GM19240 (cell line): ENCODE measurements around the gene KCNQ1OT1.

ENCODE experiments used
- DNase-seq: peaks from one replicate; pipeline ENCODE4 v3.0.0; 2011; ENCODE audit warnings: low spot score; ENCODE audit not compliant: insufficient read length

The KCNQ1OT1 gene

GRCh38 chr11:2703363-2704141 is 3.8 kb upstream of the KCNQ1OT1 start:
- no peak for DNase-seq

DNA sequence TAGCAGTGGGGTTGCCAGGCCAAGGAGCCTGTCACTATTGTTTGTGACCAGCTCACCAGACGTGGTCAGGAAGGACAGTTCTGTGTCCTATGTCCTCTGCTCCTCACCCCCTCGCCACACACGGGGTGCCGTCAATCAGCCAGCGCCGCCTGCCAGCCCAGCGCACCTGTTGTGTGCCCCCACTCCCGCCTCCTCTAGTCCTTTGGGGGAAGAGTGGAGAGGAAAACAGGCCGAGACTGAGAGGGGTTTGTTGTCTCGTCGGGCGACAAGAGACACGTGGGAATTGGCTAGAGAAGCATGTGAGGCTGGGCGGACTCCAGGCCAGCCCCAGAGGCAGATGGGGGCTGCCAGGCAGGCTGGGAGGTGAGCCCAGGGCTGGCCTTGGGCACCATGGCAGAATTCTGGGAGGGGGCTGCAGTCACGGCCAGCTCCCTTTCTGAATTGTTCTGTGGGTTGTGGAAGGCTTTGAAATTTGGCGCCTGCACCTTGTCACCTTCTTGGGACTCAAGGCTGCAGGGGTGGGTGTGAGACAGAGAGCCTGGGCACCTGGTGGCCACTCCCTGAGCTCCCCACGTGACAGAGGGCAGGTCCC is 3.1 kb upstream of the KCNQ1OT1 start:
- no peak for DNase-seq

DNA sequence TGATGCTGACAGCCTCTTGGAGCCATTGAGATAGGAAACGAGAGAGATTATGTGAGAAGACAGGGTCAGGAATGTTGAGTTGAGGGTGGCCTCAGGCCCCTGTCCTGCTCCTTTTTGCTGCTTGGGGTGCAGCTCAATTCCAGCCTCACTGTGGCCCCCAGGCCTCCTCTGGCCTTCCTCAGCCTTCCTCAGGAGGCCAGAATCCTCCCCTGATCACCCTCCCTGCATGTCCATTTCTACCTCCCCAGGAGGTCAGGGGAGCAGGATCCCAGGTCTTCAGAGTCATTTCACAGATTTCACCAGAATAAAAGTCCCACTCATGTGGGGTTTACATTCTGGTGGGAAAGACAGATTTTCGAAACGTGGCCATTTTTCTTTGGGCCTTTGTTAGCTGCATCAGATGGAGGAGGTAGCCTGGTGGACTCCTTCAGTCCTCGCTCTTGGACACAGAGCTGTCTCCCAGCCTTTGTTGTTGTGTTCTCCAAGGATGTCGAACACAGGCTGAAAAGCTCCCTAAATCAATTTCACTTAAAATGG is 2.2 kb upstream of the KCNQ1OT1 start:
- DNase-seq, result no peak

- DNase-seq, result no peak
Measured at GRCh38 chr11:2701230-2701629, 1.4 kb upstream of the KCNQ1OT1 start.

DNA sequence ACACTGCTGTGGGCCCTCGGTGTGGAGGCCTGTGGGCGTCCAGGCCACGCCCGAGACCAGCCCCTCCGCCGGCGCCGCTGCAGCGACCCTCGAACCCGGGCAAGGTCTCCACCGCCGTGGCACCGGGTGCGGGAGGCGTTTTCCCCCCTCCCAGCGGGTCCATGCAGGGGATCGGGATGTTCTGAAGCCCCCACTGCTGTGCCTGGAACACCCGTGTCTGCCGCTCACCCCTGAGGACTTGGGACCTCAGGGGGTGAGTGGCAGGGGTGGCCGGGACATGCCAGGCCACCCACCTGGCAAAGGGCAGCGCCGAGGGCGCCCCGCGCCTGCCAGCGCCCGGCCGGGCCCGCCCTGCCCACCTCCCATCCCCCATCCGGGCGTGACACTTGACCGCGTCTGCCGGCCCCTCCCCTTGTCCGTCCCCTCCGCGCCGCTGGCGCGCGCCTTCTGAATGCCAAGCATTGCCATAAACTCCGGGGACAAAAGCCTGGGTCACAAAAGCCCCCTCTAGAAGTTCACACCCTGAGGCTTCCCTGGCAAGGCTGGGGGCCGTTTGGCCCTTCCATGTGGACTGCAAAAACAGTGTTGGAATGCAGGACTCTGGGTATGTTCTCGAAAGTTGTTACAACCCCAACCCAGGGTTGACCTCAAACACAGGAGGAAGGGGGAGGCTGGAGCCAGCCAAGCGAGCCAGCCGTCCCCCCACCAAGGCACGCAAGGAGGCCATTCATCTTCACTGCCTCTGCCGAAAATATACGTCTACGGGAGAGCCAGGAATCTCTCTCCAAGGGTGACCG is 819 bp upstream of the KCNQ1OT1 start:
- no peak for DNase-seq

GRCh38 chr11:2699185-2699530 is 636 bp downstream of the KCNQ1OT1 start:
- DNase-seq, result no peak

DNA sequence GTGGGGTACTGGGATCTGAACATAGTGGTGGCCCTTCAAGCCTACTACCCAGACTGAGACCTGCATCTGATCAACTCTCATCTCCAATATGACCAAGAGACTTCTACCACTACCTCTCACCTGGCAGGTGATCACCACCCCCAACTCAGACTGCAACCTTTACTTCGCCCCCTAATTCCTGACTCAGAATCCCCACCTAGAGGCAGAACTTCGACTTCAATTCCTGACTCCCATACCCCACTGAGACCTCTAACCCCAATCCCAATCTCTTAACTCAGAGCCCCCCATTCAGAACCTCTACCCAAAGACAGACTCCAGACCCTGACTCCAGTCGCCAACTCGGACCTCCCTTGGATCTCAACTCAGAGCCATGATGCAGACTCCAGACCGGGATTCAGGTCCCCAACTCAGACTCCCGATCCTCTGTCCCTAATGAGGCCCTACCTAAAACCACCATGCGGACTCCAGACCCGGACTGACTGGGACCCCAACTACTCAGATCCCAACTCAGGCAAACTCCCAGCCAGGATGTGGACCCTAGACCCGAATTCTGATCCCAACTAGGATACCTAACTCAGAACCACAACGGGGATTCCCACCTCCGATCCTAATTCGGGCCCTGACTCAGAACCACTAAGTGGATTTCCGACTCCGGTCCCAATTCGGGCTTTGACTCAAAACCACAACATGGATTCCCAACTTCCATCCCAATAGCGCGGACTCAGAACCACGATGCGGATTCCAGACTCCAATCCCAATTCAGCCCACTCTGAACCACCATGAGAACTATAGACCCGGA is 1.2 kb downstream of the KCNQ1OT1 start:
- no peak for DNase-seq

GRCh38 chr11:2697866-2698265 is 1.9 kb downstream of the KCNQ1OT1 start:
- no peak for DNase-seq

DNA sequence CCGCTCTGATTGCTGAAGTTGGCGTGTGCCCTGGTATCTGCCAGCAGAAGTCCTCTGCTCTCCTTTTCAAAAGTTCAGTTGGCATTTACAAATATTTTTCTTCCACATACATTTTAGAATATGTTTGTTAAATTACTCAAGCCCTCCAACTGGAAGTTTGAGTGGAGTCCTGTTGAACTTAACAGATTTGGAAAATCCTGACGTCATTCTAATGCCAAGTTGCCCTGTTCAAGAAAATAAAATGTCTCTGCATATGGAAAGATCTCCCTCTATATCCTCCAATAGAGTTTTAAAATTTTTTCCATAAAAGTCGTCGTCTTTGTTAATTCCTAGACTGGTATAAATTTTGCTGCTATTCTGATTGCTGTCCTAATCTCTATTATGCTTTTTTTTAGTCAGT is 3.3 kb downstream of the KCNQ1OT1 start:
- DNase-seq, result no peak

- DNase-seq, result no peak
Measured at GRCh38 chr11:2694995-2695939, 4.5 kb downstream of the KCNQ1OT1 start.

DNA sequence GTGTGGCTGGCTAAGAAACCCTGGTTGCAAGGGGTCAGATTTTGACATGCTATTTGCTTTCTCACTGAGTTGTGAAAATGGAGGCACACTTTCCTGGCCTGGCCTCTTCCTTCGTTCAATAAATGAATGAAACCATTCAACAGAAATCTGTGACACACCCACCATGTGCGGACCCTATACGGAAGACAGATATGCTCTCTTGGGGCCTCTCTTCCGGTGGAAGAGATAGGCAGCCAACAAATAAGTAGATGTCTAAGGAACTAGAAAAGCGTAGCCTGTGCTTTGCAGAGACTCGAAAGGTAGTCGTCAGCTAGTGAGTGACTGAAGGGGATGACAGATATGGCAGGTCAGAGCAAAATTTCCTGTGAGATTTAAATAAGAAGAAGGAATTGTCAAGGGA is 5.3 kb downstream of the KCNQ1OT1 start:
- no peak for DNase-seq

- DNase-seq, result no peak
Measured at GRCh38 chr11:2693271-2694261, 6.2 kb downstream of the KCNQ1OT1 start.

- DNase-seq, result no peak
Measured at GRCh38 chr11:2691991-2692875, 7.6 kb downstream of the KCNQ1OT1 start.

- DNase-seq, result no peak
Measured at GRCh38 chr11:2691355-2691761, 8.4 kb downstream of the KCNQ1OT1 start.

- no peak for DNase-seq
Measured at GRCh38 chr11:2690596-2691354, 9.0 kb downstream of the KCNQ1OT1 start.

GRCh38 chr11:2689651-2690575 is 9.9 kb downstream of the KCNQ1OT1 start:
- no peak for DNase-seq
